T-cell (primary cell): ENCODE measurements around the gene SLFN12L. TPM values are rescaled to one million over a fixed set of nuclear protein-coding genes. Genes with fewer than 3 reads are reported as not detected.

Experiments
- ATAC-seq, 4 experiments: fragments of 200-7000 bp in 3 of 4; fragments of 150-1000 bp in 1 of 4; cut with Tn5 transposase; replicated peaks in 1 of 4; 1 replicate in 3 of 4; 2 replicates in 1 of 4; pipeline ENCODE4 v1.10.0; 2021; ENCODE audit warnings: moderate library complexity in 3 of 4, mild to moderate bottlenecking in 2 of 4, moderate number of reproducible peaks in 1 of 4
- CTCF ChIA-PET, 2 donors: fragments of 300-600 bp; sonication (Branson Sonifier 250); formaldehyde crosslinking; loops; one replicate each; lab custom pipeline; 2022; ENCODE audit warnings: antibody characterized with exemption in 2 of 2; lab: Charles Lee
- POLR2A ChIA-PET, 2 donors: fragments of 300-600 bp; sonication (Branson Sonifier 250); formaldehyde crosslinking; loops; one replicate each; lab custom pipeline; 2022; ENCODE audit warnings: antibody characterized with exemption in 2 of 2; lab: Charles Lee
- DNase-seq, 35 experiments: peaks; one replicate each; pipeline versions ENCODE4 v3.0.0 to v3.0.0-alpha.2; 2013 to 2023
- H3K27ac ChIP-seq: one replicate; pipeline ENCODE4 v1.5.1; 2013; ENCODE audit warnings: low read length
- H3K27me3 ChIP-seq, 2 experiments: replicated peaks in 1 of 2; 1 replicate in 1 of 2; 2 replicates in 1 of 2; pipeline versions ENCODE4 v1.6.1 to v1.7.0; 2013; ENCODE audit warnings: low read length in 1 of 2, mixed read lengths in 1 of 2; ENCODE audit not compliant: control insufficient read depth in 2 of 2, insufficient read depth in 2 of 2; ENCODE audit errors: extremely low read depth in 1 of 2
- H3K36me3 ChIP-seq, 2 donors: 1 replicate in 1 of 2; 2 replicates in 1 of 2; pipeline versions ENCODE4 v1.6.1 to v1.7.0; 2013; ENCODE audit warnings: low read length in 1 of 2; ENCODE audit not compliant: control insufficient read depth in 2 of 2, insufficient read depth in 1 of 2; ENCODE audit errors: extremely low read depth in 1 of 2
- H3K4me1 ChIP-seq, 2 experiments: 1 replicate in 1 of 2; 2 replicates in 1 of 2; pipeline versions ENCODE4 v1.6.1 to v1.7.0; 2013; ENCODE audit warnings: low read length in 2 of 2, mixed read lengths in 1 of 2; ENCODE audit not compliant: insufficient read depth in 2 of 2, control insufficient read depth in 1 of 2; ENCODE audit errors: extremely low read depth in 1 of 2
- H3K4me3 ChIP-seq, 2 donors: 1 replicate in 1 of 2; 2 replicates in 1 of 2; pipeline versions ENCODE4 v1.5.1 to v1.7.0; 2013; ENCODE audit warnings: mild to moderate bottlenecking in 2 of 2, low read length in 1 of 2, moderate library complexity in 1 of 2; ENCODE audit not compliant: control insufficient read depth in 1 of 2; ENCODE audit errors: extremely low read depth in 1 of 2
- H3K9me3 ChIP-seq: 2 replicates; pipeline ENCODE4 v1.7.0; 2013
- H3K27ac Mint-ChIP-seq, 2 donors: one replicate each; pipeline ENCODE4 v1.8.0; 2020 to 2021; ENCODE audit warnings: mild to moderate bottlenecking in 2 of 2, mixed read lengths in 2 of 2
- H3K27me3 Mint-ChIP-seq, 2 donors: one replicate each; pipeline ENCODE4 v1.8.0; 2021 to 2022; ENCODE audit warnings: mixed read lengths in 2 of 2
- H3K36me3 Mint-ChIP-seq: one replicate; pipeline ENCODE4 v1.8.0; 2021; ENCODE audit warnings: mixed read lengths
- H3K4me1 Mint-ChIP-seq, 3 donors: one replicate each; pipeline ENCODE4 v1.8.0; 2020 to 2022; ENCODE audit warnings: mixed read lengths in 3 of 3, mild to moderate bottlenecking in 1 of 3
- H3K4me3 Mint-ChIP-seq, 3 donors: one replicate each; pipeline ENCODE4 v1.8.0; 2020 to 2022; ENCODE audit warnings: mild to moderate bottlenecking in 3 of 3, mixed read lengths in 3 of 3, moderate library complexity in 3 of 3
- H3K9me3 Mint-ChIP-seq, 3 donors: one replicate each; pipeline ENCODE4 v1.8.0; 2020 to 2022; ENCODE audit warnings: mixed read lengths in 3 of 3
- WGBS: methylation state at CpG from one replicate; pipeline ENCODE4 v1.1.5; 2013; ENCODE audit warnings: missing lambda C conversion rate; ENCODE audit not compliant: insufficient coverage; 5-methylcytosine and 5-hydroxymethylcytosine counted together
- total RNA-seq, 35 experiments: library from RNA in 6 of 35; stranded (reverse) in 6 of 35; fragments of 120-200 nt in 1 of 35; gene quantifications; one replicate each; pipeline versions ENCODE4 v1.2.1 to v1.2.4 and lab custom pipeline; 2013 to 2026

SLFN12L gene
- total RNA-seq, 5 donors from 2014 or later (not counting 1 experiment from before 2014, with no cell fraction given), result 79.7 to 113 (median 90.7) TPM

GRCh38 chr17:35493040-35493439 lies 44.4 kb downstream of the SLFN12L start:
- no peaks in the 10 kb centered on the region for H3K9me3 ChIP-seq
- peaks cover 0 to 8% of the 10 kb centered on the region in 2 experiments for H3K27me3 ChIP-seq
- H3K4me1 ChIP-seq, result peaks cover 19 to 38% of the 10 kb centered on the region in 2 experiments
- Mint-ChIP-seq H3K36me3 (peaks cover 56% of the 10 kb centered on the region), H3K9me3 (peaks cover 0 to 3% (median 3%) of the 10 kb centered on the region in 3 donors), H3K27ac (peak overlapping the region; percentile 44 to 78), H3K4me1 (peaks cover 57 to 86% (median 82%) of the 10 kb centered on the region in 3 donors), H3K4me3 (no peak overlapping the region), H3K27me3 (no peaks in the 10 kb centered on the region)
- ChIA-PET POLR2A (interaction anchor here in 1 of 2 donors (0.7 kb wide), 1 partner anchor 65 kb away, joined by 3 read pairs; no protein-coding TSS in a partner anchor), CTCF (no interaction called here)
- ATAC-seq (no peak), DNase-seq (no peak)
- H3K27ac ChIP-seq, result no peak overlapping the region
- no CpG with 5 or more reads among the region's 2 CpGs for WGBS
- H3K36me3 ChIP-seq, result peaks cover 0 to 34% of the 10 kb centered on the region in 2 donors
- H3K4me3 ChIP-seq, result no peak overlapping the region

GRCh38 chr17:35491417-35491816 lies 46.1 kb downstream of the SLFN12L start:
- Mint-ChIP-seq H3K27ac (peak overlapping the region in 1 of 2 donors; percentile 41), H3K4me1 (peaks cover 54 to 90% (median 81%) of the 10 kb centered on the region in 3 donors), H3K36me3 (peaks cover 53% of the 10 kb centered on the region), H3K9me3 (peaks cover 0 to 3% (median 3%) of the 10 kb centered on the region in 3 donors), H3K4me3 (no peak overlapping the region), H3K27me3 (no peaks in the 10 kb centered on the region)
- no peak for DNase-seq
- H3K9me3 ChIP-seq, result no peaks in the 10 kb centered on the region
- H3K27me3 ChIP-seq, result peaks cover 0 to 8% of the 10 kb centered on the region in 2 experiments
- ChIA-PET CTCF (no interaction called here), POLR2A (no interaction called here)
- peaks cover 19 to 38% of the 10 kb centered on the region in 2 experiments for H3K4me1 ChIP-seq
- peaks cover 0 to 29% of the 10 kb centered on the region in 2 donors for H3K36me3 ChIP-seq
- WGBS, result no CpG with 5 or more reads among the region's 3 CpGs
- ATAC-seq, result no peak
- H3K27ac ChIP-seq, result no peak overlapping the region
- no peak overlapping the region for H3K4me3 ChIP-seq

- Mint-ChIP-seq H3K4me3 (peak overlapping the region in 1 of 3 donors; percentile 24), H3K27me3 (no peaks in the 10 kb centered on the region), H3K27ac (peak overlapping the region; percentile 29 to 49), H3K36me3 (peaks cover 67% of the 10 kb centered on the region), H3K9me3 (peaks cover 3 to 4% (median 3%) of the 10 kb centered on the region in 3 donors), H3K4me1 (peaks cover 58 to 90% (median 84%) of the 10 kb centered on the region in 3 donors)
- whole genome bisulfite sequencing, result 72% methylated on average over 8 of the region's 18 CpGs
- POLR2A ChIA-PET, result interaction anchor here in 1 of 2 donors (0.6 kb wide), 1 partner anchor 12 kb away, joined by 3 read pairs; no protein-coding TSS in a partner anchor
- peaks cover 0 to 4% of the 10 kb centered on the region in 2 experiments for H3K27me3 ChIP-seq
- DNase-seq, result no peak
- CTCF ChIA-PET, result no interaction called here
- no peaks in the 10 kb centered on the region for H3K9me3 ChIP-seq
- no peak overlapping the region for H3K4me3 ChIP-seq
- H3K4me1 ChIP-seq, result peaks cover 9 to 32% of the 10 kb centered on the region in 2 experiments
- peaks cover 0 to 34% of the 10 kb centered on the region in 2 donors for H3K36me3 ChIP-seq
- no peak for ATAC-seq
- no peak overlapping the region for H3K27ac ChIP-seq
These were observed 47.5 kb downstream of the SLFN12L start for GRCh38 chr17:35489944-35490343.

- Histone ChIP-seq H3K4me1 (peaks cover 9 to 31% of the 10 kb centered on the region in 2 experiments), H3K9me3 (no peaks in the 10 kb centered on the region), H3K36me3 (peaks cover 0 to 38% of the 10 kb centered on the region in 2 donors), H3K27me3 (no peaks in the 10 kb centered on the region), H3K4me3 (peak overlapping the region in 1 of 2 donors; percentile 10), H3K27ac (no peak overlapping the region)
- H3K9me3 Mint-ChIP-seq, result peaks cover 3 to 4% (median 3%) of the 10 kb centered on the region in 3 donors
- H3K4me1 Mint-ChIP-seq, result peaks cover 64 to 88% (median 81%) of the 10 kb centered on the region in 3 donors
- no peak for DNase-seq
- peak overlapping the region; percentile 21 to 94 for H3K27ac Mint-ChIP-seq
- 100% methylated on average over 3 of the region's 15 CpGs for WGBS
- ChIA-PET POLR2A (no interaction called here), CTCF (interaction anchor here in 1 of 2 donors (0.6 to 3.3 kb wide), 3 partner anchors 44 to 176 kb away, joined by 3 to 27 read pairs (median 5); no protein-coding TSS in a partner anchor)
- peak overlapping the region; percentile 94 to 96 (median 95) for H3K4me3 Mint-ChIP-seq
- H3K36me3 Mint-ChIP-seq, result peaks cover 76% of the 10 kb centered on the region
- ATAC-seq, result no peak
- no peaks in the 10 kb centered on the region for H3K27me3 Mint-ChIP-seq
These were observed 48.5 kb downstream of the SLFN12L start for GRCh38 chr17:35488991-35489390.

GRCh38 chr17:35486920-35487732 lies 50.4 kb downstream of the SLFN12L start:
- Histone ChIP-seq H3K27ac (peak overlapping the region; percentile 83), H3K36me3 (peaks cover 0 to 37% of the 10 kb centered on the region in 2 donors)
- peaks cover 3 to 4% (median 3%) of the 10 kb centered on the region in 3 donors for H3K9me3 Mint-ChIP-seq

GRCh38 chr17:35479271-35479670 lies 58.2 kb downstream of the SLFN12L start:
- Mint-ChIP-seq H3K9me3 (peaks cover 4 to 15% (median 11%) of the 10 kb centered on the region in 3 donors), H3K27ac (no peak overlapping the region), H3K4me3 (no peak overlapping the region), H3K36me3 (peaks cover 91% of the 10 kb centered on the region), H3K4me1 (peaks cover 39 to 60% (median 42%) of the 10 kb centered on the region in 3 donors), H3K27me3 (no peaks in the 10 kb centered on the region)
- Histone ChIP-seq H3K27ac (no peak overlapping the region), H3K27me3 (no peaks in the 10 kb centered on the region), H3K9me3 (peaks cover 4% of the 10 kb centered on the region), H3K36me3 (peaks cover 0 to 46% of the 10 kb centered on the region in 2 donors), H3K4me1 (peaks cover under 1 to 2% of the 10 kb centered on the region in 2 experiments), H3K4me3 (no peak overlapping the region)
- CTCF ChIA-PET, result no interaction called here
- POLR2A ChIA-PET, result interaction anchor here in 1 of 2 donors (0.5 kb wide), 1 partner anchor 38 kb away, joined by 3 read pairs; no protein-coding TSS in a partner anchor
- no peak for DNase-seq
- no peak for ATAC-seq
- 100% methylated on average over 1 of the region's 5 CpGs for WGBS

More at GRCh38 chr17:35486920-35487732, 50.4 kb downstream of the SLFN12L start:
- Histone ChIP-seq H3K27me3 (no peaks in the 10 kb centered on the region), H3K4me1 (peaks cover 9 to 31% of the 10 kb centered on the region in 2 experiments), H3K4me3 (peak overlapping the region; percentile 75 to 82), H3K9me3 (peaks cover 2% of the 10 kb centered on the region)
- no peaks in the 10 kb centered on the region for H3K27me3 Mint-ChIP-seq
- ATAC-seq, result peak; percentile 77 to 84 (median 83)
- ChIA-PET POLR2A (interaction anchor here (0.5 to 1.1 kb wide), 7 partner anchors 26 to 249 kb away, joined by 3 to 9 read pairs (median 3); no protein-coding TSS in a partner anchor), CTCF (interaction anchor here in 1 of 2 donors (0.8 to 3.3 kb wide), 9 partner anchors 12 to 272 kb away, joined by 3 to 27 read pairs (median 4); partner anchors contain the start of gene SLFN12L)
- H3K4me1 Mint-ChIP-seq, result peaks cover 53 to 81% (median 64%) of the 10 kb centered on the region in 3 donors
- peak overlapping the region; percentile 94 to 96 (median 95) for H3K4me3 Mint-ChIP-seq
- H3K27ac Mint-ChIP-seq, result peak overlapping the region; percentile 94 to 98
- DNase-seq, result peak; percentile 46 to 85 (median 65)
- peaks cover 77% of the 10 kb centered on the region for H3K36me3 Mint-ChIP-seq
- WGBS, result 10% methylated on average over 38 of the region's 42 CpGs
